OCI-LY3 (cell line): Measurements from ENCODE around the gene MRPL58.

Experiments used
- EZH2phosphoT487 ChIP-seq: fragments of 200-600 bp; shearing (Covaris generic); IDR thresholded peaks from 2 replicates; pipeline ENCODE4 v1.6.1; 2018; ENCODE audit warnings: antibody characterized with exemption, mixed run types, low read depth
- TF ChIP-seq, protein P1 (sequence below): fragments of 200-600, 300-600 bp; sonication (generic); IDR thresholded peaks from 2 replicates; pipeline ENCODE4 v1.5.1; 2014; ENCODE audit warnings: antibody characterized with exemption, low read length, low read depth

DNA sequence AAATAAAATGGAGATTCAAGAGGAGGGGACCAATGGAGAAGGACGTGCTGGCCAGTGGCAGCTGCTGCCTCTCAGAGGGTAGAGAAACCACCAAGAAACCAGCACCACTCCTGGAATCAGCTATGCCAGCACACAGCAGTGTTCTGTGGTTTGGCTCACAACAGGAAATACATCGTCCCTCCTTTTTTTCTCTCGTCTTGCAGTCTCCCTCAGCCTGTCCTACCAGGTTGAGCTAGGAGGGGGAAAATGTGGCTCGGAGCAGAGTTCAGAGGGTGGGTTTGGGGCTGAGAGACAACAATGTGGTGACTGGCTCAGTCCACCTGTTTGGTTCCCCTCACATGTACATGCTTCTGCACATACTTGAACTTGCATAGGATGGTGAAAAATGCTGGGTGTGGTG is 55.4 kb downstream of the MRPL58 start:
- TF ChIP-seq, protein P1, sequence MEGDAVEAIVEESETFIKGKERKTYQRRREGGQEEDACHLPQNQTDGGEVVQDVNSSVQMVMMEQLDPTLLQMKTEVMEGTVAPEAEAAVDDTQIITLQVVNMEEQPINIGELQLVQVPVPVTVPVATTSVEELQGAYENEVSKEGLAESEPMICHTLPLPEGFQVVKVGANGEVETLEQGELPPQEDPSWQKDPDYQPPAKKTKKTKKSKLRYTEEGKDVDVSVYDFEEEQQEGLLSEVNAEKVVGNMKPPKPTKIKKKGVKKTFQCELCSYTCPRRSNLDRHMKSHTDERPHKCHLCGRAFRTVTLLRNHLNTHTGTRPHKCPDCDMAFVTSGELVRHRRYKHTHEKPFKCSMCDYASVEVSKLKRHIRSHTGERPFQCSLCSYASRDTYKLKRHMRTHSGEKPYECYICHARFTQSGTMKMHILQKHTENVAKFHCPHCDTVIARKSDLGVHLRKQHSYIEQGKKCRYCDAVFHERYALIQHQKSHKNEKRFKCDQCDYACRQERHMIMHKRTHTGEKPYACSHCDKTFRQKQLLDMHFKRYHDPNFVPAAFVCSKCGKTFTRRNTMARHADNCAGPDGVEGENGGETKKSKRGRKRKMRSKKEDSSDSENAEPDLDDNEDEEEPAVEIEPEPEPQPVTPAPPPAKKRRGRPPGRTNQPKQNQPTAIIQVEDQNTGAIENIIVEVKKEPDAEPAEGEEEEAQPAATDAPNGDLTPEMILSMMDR: no peak
- no peak for TF ChIP-seq EZH2phosphoT487
